Activated naive CD4-positive, alpha-beta T cell treated with anti-CD3 and anti-CD28 coated beads, Interleukin-2, amount 50 U/mL, for 16 hours (primary cell): Measurements from ENCODE around the gene ITIH3.

Experiments
- DNase-seq: peaks from one replicate; pipeline ENCODE4 v3.0.0-alpha.2; 2020

Gene ITIH3

DNA sequence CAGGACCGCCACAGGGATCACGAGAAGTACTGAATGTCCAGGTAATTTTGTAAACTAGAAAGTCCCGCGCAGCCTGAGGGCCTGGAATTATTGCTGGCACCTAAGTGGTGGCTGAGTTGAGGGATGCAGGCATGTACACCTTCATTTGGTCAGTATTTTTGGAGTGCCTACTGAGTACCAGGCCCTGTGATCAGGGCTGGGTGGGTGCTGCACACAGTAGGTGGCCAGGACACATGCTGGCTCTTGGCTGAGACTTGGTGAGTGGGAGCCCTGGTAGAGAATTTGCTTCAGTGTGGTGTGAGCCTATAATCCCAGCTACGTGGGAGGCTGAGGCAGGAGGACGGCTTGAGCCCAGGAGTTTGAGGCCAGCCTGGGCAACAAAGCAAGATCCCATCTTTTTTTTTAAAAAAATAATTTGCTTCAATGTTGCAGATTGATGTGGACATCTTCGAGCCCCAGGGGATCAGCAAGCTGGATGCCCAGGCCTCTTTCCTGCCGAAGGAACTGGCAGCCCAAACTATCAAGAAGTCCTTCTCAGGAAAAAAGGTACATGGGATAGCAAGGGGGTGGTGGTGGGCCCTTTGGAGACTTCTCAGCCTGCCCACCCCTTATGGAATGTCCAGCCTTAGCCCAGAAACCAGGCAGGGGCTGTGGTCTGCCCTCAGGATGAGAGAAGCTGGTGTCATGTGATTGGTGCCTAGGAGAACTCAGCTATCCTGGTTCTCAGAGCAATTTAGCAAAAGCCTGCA is 14.6 kb upstream of the ITIH3 start:
- DNase-seq, result no peak

DNA sequence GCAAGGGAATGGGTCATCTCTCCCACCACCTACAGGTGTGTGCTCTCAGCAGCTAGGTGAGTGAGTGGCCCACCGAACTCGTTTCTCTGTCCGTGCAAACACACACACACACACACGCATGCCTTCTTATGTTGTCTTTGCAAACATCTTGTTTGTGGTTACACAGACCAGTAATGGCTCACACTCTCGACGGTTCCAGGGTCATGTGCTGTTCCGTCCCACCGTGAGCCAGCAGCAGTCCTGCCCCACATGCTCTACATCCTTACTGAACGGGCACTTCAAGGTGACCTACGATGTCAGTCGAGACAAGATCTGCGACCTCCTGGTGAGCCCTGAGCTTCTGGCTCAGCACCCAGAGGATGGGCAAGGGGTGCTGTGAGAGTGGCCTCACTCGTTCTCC is 12.9 kb upstream of the ITIH3 start:
- no peak for DNase-seq

DNA sequence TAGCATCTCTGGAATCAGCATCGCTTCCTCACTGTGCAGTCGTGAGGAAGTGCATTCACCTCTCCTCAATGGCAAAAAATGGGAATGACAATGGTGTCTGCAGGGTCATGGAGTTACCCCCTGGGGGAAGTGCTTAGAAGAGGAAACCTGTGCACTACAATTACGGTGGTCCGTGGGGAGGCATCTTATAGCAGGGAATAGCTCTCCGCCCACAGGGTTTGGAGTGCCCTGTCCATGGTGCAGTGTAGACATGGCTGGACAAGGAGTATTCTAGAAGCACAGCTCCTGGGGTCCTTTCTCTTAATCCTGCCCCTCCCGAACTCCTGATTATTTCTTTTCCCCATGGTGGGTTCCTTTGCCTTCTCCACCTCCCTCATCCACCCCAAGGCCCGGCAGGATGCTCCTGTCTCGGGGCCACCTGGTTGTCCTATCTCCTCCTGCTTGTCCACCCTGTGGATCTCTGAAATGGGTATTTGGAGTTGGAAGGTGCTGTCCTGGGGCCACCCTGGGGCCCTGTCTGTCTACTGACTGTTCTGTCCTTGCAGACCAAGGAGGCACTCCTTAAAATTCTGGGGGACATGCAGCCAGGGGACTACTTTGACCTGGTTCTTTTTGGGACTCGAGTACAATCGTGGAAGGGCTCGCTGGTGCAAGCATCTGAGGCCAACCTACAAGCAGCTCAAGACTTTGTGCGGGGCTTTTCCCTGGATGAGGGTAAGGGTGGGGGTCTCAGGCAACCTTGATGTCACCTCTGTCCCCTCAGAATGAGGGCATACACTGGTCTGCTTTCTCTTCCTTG is 12.0 kb upstream of the ITIH3 start:
- no peak for DNase-seq

DNA sequence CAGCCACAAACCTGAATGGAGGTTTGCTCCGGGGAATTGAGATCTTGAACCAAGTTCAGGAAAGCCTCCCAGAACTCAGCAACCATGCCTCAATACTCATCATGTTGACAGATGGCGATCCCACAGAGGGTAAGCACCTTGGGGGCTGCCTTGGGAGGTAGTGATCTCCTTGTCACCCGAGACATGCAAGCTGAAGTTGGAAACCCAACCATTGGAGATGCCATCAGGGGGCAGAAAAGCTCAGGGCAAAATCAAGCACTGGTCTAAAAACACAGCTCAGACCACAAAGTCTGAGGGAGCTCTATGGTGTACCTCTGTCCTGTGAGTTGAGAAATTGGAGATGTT is 11.4 kb upstream of the ITIH3 start:
- DNase-seq, result no peak

DNA sequence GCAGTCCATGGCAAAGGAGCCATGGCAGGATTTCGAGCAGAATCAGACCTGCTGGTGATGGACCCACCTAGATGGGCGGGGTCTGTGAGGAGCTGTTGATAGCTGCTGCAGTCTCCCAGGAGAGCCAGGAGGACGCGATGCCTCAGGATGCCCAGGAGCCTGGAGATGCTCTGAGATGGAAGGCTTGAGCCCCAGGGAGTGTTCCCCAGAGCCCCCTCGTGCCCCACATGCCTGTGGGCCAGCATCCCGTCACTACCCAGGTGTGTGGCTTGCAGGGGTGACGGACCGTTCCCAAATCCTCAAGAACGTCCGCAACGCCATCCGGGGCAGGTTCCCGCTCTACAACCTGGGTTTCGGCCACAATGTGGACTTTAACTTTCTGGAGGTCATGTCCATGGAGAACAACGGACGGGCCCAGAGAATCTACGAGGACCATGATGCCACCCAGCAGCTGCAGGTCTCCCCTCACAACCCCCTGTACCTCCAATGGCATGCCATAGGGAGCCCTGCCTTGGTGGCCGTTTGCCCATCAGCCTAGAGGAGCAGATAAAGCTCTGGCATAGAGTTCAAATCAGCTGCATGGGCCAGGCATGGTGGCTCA is 10.5 kb upstream of the ITIH3 start:
- no peak for DNase-seq

DNA sequence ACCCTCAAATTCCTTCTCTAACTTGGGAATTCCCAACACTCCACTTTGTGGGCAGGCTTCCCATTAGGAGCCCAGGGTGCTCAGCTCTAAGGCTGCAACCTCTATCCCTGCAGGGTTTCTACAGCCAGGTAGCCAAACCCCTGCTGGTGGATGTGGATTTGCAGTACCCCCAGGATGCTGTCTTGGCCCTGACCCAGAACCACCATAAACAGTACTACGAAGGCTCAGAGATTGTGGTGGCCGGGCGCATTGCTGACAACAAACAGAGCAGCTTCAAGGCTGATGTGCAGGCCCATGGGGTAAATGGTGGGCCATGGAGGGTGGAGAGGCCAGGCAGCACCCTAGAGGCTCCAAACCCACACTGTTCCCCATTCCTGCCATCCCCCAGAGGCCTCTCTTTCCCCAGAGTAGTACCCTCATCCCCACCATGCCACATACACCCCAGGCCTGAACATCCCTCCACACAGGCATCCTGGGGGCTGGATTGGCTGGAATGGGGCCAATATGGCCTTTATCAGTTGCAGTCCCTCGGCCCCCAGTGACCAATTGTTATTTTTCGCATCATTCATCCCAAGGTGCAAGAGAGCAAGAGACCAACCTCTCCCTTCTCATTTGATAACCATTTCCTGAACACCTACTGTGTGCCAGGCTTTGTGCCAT is 9.5 kb upstream of the ITIH3 start:
- DNase-seq, result no peak

DNA sequence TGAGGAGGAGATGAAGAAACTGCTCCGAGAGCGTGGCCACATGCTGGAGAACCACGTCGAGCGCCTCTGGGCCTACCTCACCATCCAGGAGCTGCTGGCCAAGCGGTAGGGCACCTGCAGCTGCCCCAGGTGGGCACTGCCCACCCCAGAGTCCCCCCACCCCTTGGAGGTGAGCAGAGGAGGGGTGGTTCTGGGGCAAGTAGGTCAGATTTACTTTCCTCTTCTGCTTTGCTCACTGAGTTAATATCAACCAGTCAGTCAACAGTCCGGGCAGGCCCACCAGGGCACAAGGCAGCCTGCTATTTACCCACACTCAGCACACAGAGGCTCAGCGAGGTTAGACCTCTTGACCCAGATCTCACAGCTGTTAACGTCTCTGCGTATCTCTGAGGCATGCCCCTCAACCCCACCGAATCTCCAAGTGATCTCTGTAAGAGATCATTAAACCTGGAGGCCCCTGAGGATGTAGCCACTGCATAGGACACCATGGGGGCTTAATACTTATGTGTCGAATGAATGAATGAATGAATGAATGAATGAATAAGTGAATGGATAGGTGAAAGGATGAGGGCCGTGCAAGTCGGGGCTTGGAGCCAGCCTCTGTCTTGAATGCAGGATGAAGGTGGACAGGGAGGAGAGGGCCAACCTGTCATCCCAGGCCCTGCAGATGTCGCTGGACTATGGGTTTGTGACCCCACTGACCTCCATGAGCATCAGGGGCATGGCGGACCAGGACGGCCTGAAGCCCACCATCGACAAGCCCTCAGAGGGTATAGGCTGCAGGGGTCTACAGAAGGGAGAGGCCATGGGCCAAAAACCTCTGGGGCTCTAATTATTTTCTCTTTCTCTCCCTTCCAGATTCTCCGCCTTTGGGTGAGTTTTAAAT is 8.0 kb upstream of the ITIH3 start:
- no peak for DNase-seq

DNA sequence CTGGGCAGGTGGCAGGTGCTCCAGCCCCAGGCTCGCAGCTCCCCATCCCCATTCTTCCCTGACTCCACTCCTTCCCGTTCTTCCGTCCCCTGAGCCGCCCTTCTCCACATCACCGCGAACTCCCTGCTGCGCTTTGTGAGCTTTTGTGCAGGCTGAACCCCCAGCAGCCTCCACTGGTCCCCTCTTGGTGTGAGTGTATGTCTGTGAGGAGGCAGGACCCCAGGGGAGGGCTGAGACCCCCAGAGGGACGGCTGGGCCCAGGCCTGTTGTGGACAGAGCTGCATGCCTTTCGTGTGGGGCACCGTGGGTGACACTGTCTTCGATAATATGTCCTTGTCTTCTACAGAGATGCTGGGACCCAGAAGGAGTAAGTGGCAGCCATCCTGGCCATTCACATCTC is 7.3 kb upstream of the ITIH3 start:
- DNase-seq, result no peak

DNA sequence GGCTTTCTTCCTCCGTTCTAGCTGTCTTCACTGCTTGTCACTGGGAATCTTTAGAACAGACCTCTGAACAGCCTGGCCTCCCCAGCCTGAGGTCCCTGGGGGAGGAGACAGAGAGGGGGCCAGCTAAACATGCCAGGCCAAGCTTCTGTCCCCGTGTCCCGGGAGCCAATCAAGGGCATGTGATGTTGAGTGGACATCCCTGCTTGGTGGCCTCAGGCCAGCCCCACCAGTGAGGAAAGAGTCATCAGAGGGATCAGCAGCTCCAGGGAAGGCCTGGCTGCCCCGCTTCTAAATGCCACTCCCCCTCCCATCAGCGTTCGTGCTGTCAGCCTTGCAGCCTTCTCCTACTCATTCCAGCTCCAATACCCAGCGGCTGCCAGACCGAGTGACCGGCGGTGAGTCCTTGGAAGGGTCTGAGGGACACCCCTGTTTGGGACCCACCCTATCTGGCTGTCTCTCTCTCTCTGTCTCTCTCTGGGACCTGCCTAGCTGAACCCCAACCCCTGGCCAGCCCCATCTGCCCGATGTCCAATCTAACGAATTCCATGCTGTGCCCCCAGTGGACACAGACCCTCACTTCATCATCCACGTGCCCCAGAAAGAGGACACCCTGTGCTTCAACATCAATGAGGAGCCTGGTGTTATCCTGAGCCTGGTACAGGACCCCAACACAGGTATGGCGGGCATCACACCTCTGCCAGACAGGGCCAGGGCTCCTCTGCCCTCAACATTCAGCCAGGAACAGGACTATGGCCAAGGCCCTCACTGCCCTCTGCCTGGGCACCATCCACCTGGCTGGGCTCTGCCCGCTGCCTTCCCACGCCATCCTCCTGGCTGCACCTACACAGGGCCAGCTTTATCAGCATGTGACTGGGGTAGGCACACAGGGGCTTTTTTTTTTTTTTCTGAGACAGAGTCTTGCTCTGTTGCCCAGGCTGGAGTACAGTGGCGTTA is 6.6 kb upstream of the ITIH3 start:
- DNase-seq, result no peak

DNA sequence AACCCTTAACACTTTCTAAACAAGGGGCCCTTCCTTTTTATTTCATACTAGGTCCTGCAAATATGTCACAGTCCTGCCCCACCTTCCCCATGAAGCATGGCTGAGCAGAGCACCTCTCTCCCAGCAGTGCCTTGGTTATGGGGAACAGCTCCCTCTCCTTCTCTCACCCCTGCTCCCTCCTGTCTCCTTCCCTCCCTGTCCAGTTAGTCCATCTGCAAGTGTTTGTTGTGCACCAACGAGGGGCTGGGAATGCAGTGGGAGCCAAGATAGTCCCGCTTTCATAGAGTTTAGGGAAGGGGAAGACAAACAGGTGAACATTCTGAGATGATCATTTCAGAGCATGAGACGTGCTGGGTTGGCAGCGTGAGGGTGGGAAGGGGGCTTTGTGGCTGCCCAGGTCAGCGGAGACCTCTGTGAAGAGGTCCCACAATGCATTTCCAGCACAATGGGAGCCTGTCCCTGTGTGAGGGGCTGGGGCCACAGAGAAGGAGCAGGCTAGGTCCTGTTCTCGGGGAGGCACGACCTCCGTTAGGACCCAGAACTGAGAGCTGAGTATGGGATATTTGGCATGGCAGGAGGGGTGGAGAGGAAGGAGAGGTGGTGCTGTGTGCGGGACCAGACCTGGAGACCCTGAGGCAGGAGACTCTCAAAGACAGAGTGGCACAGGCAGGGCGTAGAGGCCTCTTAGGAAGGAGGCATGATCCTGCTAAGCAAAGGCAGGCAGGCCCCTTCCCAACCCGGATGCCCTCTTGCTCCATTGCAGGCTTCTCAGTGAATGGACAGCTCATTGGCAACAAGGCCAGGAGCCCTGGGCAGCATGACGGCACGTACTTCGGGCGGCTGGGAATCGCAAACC is 5.5 kb upstream of the ITIH3 start:
- DNase-seq, result no peak

DNA sequence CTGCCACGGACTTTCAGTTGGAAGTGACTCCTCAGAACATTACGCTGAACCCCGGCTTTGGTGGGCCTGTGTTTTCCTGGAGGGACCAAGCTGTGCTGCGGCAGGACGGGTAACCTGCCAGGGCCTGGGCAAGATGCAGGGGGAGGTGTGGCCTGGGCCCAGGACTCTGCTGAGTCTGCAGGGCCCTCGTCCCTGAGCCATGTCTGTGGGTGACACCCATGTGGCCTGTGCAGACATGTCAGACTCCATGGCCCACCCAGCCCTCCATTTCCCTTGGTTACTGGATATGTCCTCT is 4.9 kb upstream of the ITIH3 start:
- no peak for DNase-seq

DNA sequence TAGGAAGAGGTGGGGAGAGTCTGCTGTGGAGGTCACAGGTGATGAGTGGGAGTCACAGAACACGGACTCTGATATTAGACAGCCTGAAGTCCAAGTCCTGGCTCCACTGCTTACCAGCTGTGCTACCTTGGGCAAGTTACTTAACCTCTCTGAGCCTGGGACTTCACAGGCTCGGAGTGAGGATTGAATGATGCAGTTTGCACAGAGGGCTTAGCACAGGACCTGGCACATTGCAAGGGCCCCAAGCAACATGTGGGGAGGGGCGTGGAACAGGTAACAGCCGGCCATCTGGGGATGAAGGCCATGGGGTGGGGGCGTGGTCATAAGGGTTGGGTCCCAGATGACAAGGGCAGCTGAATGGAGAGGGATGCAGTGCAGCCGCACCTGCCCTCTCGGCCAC is 4.3 kb upstream of the ITIH3 start:
- DNase-seq, result no peak

DNA sequence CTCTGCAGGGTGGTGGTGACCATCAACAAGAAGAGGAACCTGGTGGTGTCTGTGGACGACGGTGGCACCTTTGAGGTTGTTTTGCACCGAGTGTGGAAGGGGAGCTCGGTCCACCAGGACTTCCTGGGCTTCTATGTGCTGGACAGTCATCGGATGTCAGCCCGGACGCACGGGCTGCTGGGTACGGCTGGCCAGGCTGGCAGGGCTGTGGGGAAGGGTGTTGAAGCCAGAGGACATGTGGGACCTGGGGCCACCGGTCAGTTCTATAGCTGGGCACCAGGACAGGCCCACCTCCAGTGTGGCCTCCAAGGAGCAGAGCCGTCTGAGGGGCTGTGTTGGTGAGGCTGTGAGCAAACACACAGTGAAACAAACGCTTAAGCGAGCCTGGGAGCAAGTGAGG is 3.9 kb upstream of the ITIH3 start:
- DNase-seq, result no peak

DNA sequence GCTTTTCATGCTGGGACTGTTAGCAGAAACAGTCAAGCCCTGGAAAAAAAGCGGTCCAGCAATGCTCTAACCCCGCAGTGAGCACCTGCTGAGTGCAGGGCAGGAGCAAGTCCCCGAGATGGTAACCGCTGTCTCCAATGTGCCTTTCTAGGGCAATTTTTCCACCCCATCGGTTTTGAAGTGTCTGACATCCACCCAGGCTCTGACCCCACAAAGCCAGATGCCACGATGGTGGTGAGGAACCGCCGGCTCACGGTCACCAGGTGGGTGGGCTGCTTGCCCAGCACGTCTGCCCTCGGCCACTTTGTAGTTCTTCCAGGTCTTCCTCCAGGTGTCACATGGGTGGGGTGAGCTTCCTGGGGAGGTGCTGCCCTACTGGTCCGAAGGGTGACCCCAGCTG is 3.2 kb upstream of the ITIH3 start:
- no peak for DNase-seq

DNA sequence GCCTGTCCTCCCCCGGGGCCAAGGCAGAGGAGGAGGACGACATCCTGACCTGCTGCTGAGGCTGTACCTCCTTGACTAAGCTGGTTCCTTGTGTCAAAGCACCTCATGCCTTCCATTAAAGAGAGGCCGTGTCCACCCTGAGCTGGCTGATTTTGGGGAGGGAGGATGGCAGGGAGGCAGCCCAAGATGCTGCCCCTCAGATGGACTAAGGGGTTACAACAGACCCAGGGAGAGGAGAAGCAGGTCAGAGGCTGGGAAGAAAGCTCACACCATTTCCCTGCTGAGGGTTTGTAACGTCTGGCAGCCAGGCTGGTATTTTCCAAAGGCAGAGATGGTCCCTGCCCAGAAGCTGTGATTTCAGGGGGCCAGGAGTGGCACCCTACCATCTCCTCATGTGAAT is 2.7 kb upstream of the ITIH3 start:
- DNase-seq, result no peak

DNA sequence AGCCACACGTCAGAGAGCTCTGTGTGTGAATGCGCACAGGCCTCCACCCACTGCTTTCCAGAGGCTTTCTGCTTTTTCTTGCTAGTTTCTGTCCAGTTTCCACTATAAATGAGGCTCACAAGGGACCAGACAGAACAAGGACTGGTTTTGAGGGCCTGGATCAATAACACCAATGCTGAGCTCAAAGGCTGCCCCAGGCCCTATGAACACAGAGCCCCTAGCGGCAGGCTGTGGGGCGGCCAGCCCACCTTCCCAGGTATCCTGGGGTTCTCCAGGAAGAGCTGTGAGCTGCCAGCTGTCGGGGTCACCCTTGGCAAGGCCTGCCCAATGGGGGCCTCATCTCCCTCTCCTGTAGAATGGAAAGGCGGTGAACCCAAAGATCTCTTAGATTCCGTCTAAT is 2.2 kb upstream of the ITIH3 start:
- DNase-seq, result no peak

DNA sequence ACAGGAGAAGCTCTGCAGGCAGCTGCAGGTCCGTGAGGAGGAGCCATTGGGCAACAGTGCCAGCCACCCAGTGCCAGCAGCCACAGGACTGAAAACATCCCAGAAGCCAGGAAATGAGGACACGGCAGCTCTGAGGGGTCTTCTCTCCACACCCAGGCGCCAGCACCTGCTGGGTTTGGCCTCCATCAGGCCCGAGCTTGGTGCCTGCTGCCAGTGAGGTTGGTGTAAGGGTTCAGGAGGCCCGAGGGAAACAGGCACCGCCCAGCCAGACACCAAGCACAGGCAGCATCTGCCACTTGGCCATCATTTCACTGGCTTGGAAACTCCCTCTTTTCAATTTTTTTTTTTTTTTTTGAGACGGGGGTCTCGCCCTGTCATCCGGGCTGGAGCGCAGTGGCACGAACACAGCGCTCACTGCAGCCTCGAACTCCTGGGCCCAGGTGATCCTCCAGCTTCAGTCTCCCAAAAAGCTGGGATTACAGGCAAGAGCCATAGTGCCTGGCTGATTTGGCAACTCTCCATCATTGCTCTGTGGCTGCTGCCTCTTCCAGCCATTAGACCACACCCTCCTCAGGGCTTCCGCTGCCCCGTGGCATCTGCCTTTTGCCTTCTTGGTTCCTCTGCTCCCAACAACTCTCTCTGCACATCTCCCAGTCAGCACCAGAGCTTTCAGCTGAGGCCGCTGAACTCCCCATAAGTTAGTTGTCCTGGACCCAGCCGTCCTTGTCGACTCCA is 1.5 kb upstream of the ITIH3 start:
- no peak for DNase-seq

DNA sequence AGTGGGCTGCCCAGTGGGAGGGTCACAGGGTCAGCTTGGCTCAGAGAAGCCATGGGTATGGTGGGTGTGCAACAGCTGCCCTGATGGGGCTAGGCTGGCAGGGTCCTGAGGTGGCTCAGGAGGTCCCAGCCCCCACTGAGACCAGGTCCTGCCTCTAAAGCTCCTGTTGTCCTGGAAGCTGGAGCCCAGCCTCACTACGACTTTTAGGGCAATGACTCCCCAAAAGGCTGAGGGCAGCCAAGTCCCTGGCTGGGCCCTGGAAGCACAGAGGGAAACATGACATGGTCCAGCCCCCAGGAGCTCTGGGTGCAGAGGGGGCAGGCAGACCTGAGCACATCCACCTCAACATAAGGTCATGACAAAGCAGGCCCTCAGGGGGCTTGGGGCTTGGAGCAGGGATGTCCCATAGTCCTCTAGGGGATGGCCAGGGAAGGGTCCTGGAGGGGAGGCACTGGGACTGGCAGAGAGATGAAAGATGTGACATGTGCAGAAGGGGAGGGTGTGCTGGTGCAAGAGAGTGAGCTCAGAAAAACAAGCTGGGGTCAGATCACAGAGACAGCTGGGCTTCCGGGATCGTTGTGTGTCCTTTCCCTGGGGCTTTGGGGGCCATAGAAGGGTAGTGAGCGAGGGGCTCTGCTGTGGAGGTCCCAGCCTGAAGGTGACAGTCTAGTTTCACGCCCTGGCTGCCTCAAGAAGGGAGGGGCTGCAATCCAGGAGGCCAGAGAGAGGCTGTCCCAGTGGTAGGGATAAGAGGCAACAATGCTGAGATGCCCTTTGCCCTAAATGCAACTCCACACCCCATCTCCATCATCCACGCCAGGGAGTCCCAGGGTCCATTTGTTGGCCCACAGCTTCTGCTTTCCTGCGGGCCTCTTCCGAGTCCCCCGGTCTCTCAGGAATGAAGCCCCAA is 639 bp upstream of the ITIH3 start:
- no peak for DNase-seq
